Caco-2 (cell line): ENCODE results near the gene LATS2. TPM values are rescaled to one million over a fixed set of nuclear protein-coding genes. Genes with fewer than 3 reads are reported as not detected.
"Not testable (repeated sequence)": the region's sequence is repeated elsewhere in the genome, so short reads cannot be mapped to it uniquely, and the experiment has no call there.

Experiments
- BruUV-seq: library from RNA; stranded (reverse); fragments of 400-500 nt; replicated peaks from 2 replicates; lab custom pipeline; 2021; lab: Mats Ljungman, UMichigan
- CTCF ChIA-PET: fragments of 300-600 bp; sonication (Branson Sonifier 250); formaldehyde crosslinking; loops from one replicate; lab custom pipeline; 2022; ENCODE audit warnings: antibody characterized with exemption; lab: Charles Lee
- POLR2A ChIA-PET: fragments of 300-600 bp; sonication (Branson Sonifier 250); formaldehyde crosslinking; loops from one replicate; lab custom pipeline; 2022; ENCODE audit warnings: antibody characterized with exemption; lab: Charles Lee
- DNase-seq, 2 experiments: peaks; one replicate each; pipeline versions ENCODE4 v3.0.0 to v3.0.0-alpha.2; 2020 to 2022
- H3K27me3 ChIP-seq: replicated peaks from 2 replicates; pipeline ENCODE4 v1.6.0; 2011; ENCODE audit warnings: low read length; ENCODE audit not compliant: control insufficient read depth, insufficient read depth
- H3K36me3 ChIP-seq: 2 replicates; pipeline ENCODE4 v1.5.1; 2011; ENCODE audit warnings: low read length; ENCODE audit not compliant: control insufficient read depth, insufficient read depth
- H3K4me1 ChIP-seq: fragments of 250-450 bp; sonication (Bioruptor Pico); 2 replicates; pipeline ENCODE4 v1.5.1; 2020; ENCODE audit warnings: mild to moderate bottlenecking
- H3K4me3 ChIP-seq: 2 replicates; pipeline ENCODE4 v1.5.1; 2011; ENCODE audit warnings: low read depth, mild to moderate bottlenecking, control low read depth, low read length
- H3K9me3 ChIP-seq: fragments of 250-450 bp; sonication (Bioruptor Pico); 2 replicates; pipeline ENCODE4 v1.5.1; 2020; ENCODE audit warnings: mild to moderate bottlenecking, moderate library complexity
- H3K27ac Mint-ChIP-seq: one replicate; pipeline ENCODE4 v1.8.0; 2022; ENCODE audit warnings: mixed read lengths; ENCODE audit not compliant: unreplicated experiment
- H3K27me3 Mint-ChIP-seq: one replicate; pipeline ENCODE4 v1.8.0; 2022; ENCODE audit warnings: mixed read lengths; ENCODE audit not compliant: insufficient read depth, unreplicated experiment
- H3K36me3 Mint-ChIP-seq: one replicate; pipeline ENCODE4 v1.8.0; 2022; ENCODE audit warnings: mild to moderate bottlenecking, mixed read lengths; ENCODE audit not compliant: insufficient read depth, unreplicated experiment
- H3K4me1 Mint-ChIP-seq: one replicate; pipeline ENCODE4 v1.8.0; 2022; ENCODE audit warnings: low read depth, mixed read lengths; ENCODE audit not compliant: unreplicated experiment
- H3K4me3 Mint-ChIP-seq: one replicate; pipeline ENCODE4 v1.8.0; 2022; ENCODE audit warnings: mild to moderate bottlenecking, moderate library complexity, mixed read lengths; ENCODE audit not compliant: unreplicated experiment
- H3K9me3 Mint-ChIP-seq: one replicate; pipeline ENCODE4 v1.8.0; 2022; ENCODE audit warnings: mixed read lengths; ENCODE audit not compliant: unreplicated experiment
- CTCF ChIP-seq, 2 experiments: fragments of 200-600 bp in 1 of 2; IDR thresholded peaks; 1 replicate in 1 of 2; 2 replicates in 1 of 2; pipeline versions ENCODE4 v1.5.1 to v1.8.0; 2011 to 2022; ENCODE audit warnings: antibody characterized with exemption in 1 of 2, control low read depth in 1 of 2, inconsistent platforms in 1 of 2, low read depth in 1 of 2, low read length in 1 of 2, mild to moderate bottlenecking in 1 of 2, moderate library complexity in 1 of 2; ENCODE audit not compliant: insufficient read depth in 1 of 2, severe bottlenecking in 1 of 2, unreplicated experiment in 1 of 2
- intact Hi-C: fragments of 100-400 bp; cut with micrococcal nuclease; formaldehyde crosslinking; loops from one replicate; pipeline ENCODE4 v1.10.0; 2022; ENCODE audit not compliant: unreplicated experiment
- total RNA-seq: library from RNA; stranded (reverse); gene quantifications from 2 replicates; pipeline ENCODE4 v1.2.3, GENCODE V29; 2022

Gene LATS2
- total RNA-seq, 1 experiment from 2014 or later, result 45.6 TPM

GRCh38 chr13:20955496-20955895 lies 105.9 kb downstream of the LATS2 start:
- Mint-ChIP-seq H3K4me3 (no peak overlapping the region), H3K27ac (no peak overlapping the region), H3K9me3 (peaks cover 8% of the 10 kb centered on the region), H3K4me1 (peaks cover 39% of the 10 kb centered on the region), H3K27me3 (no peaks in the 10 kb centered on the region), H3K36me3 (peaks cover 7% of the 10 kb centered on the region)
- TF ChIP-seq CTCF (IDR thresholded peaks at IDR 0.05; ENCODE audit: insufficient read depth in 1 of 2, low read depth in 1 of 2, low read length in 1 of 2, severe bottlenecking in 1 of 2, unreplicated experiment in 1 of 2), result no peak
- intact Hi-C loops, result no loop called here
- BruUV-seq, result no TSS peak
- no peak for DNase-seq
- no peaks in the 10 kb centered on the region for H3K36me3 ChIP-seq
- H3K4me3 ChIP-seq, result no peak overlapping the region
- peaks cover 35% of the 10 kb centered on the region for H3K4me1 ChIP-seq
- no peaks in the 10 kb centered on the region for H3K9me3 ChIP-seq
- H3K27me3 ChIP-seq, result no peaks in the 10 kb centered on the region
- ChIA-PET POLR2A (no interaction called here), CTCF (interaction anchor here (0.9 kb wide), 1 partner anchor 16 kb away, joined by 3 read pairs; no protein-coding TSS in a partner anchor)

- no peak for TF ChIP-seq CTCF (IDR thresholded peaks at IDR 0.05; ENCODE audit: insufficient read depth in 1 of 2, low read depth in 1 of 2, low read length in 1 of 2, severe bottlenecking in 1 of 2, unreplicated experiment in 1 of 2)
- no peaks in the 10 kb centered on the region for H3K27me3 ChIP-seq
- intact Hi-C loops, result loop anchor here (1.0 to 5.0 kb wide), 2 partner anchors 10 to 59 kb away; no protein-coding TSS in a partner anchor
- Mint-ChIP-seq H3K4me1 (peaks cover 41% of the 10 kb centered on the region), H3K9me3 (peaks cover 19% of the 10 kb centered on the region), H3K27ac (peak overlapping the region; percentile 28), H3K36me3 (peaks cover 14% of the 10 kb centered on the region), H3K4me3 (peak overlapping the region; percentile 61), H3K27me3 (no peaks in the 10 kb centered on the region)
- CTCF ChIA-PET, result interaction anchor here (0.6 kb wide), 1 partner anchor 237 kb away, joined by 6 read pairs; no protein-coding TSS in a partner anchor
- POLR2A ChIA-PET, result interaction anchor here (1.3 kb wide), 1 partner anchor 13 kb away, joined by 5 read pairs; no protein-coding TSS in a partner anchor
- H3K36me3 ChIP-seq, result no peaks in the 10 kb centered on the region
- peaks cover 40% of the 10 kb centered on the region for H3K4me1 ChIP-seq
- BruUV-seq, result no TSS peak
- DNase-seq, result peak; percentile 64 to 68
- H3K9me3 ChIP-seq, result no peaks in the 10 kb centered on the region
- no peak overlapping the region for H3K4me3 ChIP-seq
Measured at GRCh38 chr13:20953245-20953931, 108.0 kb downstream of the LATS2 start.

- POLR2A ChIA-PET, result interaction anchor here (0.9 to 1.3 kb wide), 2 partner anchors 13 to 117 kb away, joined by 3 to 5 read pairs; no protein-coding TSS in a partner anchor
- Histone ChIP-seq H3K36me3 (no peaks in the 10 kb centered on the region), H3K9me3 (no peaks in the 10 kb centered on the region), H3K4me3 (no peak overlapping the region), H3K4me1 (peaks cover 40% of the 10 kb centered on the region), H3K27me3 (no peaks in the 10 kb centered on the region)
- BruUV-seq, result no TSS peak
- H3K4me3 Mint-ChIP-seq, result no peak overlapping the region
- peaks cover 19% of the 10 kb centered on the region for H3K9me3 Mint-ChIP-seq
- TF ChIP-seq CTCF (IDR thresholded peaks at IDR 0.05; ENCODE audit: insufficient read depth in 1 of 2, low read depth in 1 of 2, low read length in 1 of 2, severe bottlenecking in 1 of 2, unreplicated experiment in 1 of 2), result no peak
- DNase-seq, result no peak
- peaks cover 14% of the 10 kb centered on the region for H3K36me3 Mint-ChIP-seq
- H3K27me3 Mint-ChIP-seq, result no peaks in the 10 kb centered on the region
- H3K27ac Mint-ChIP-seq, result peak overlapping the region; percentile 28
- CTCF ChIA-PET, result interaction anchor here (0.6 kb wide), 1 partner anchor 238 kb away, joined by 6 read pairs; no protein-coding TSS in a partner anchor
- peaks cover 41% of the 10 kb centered on the region for H3K4me1 Mint-ChIP-seq
- intact Hi-C loops, result loop anchor here (1.0 to 5.0 kb wide), 2 partner anchors 10 to 59 kb away; no protein-coding TSS in a partner anchor
Measured at GRCh38 chr13:20952838-20953237, 108.5 kb downstream of the LATS2 start.

GRCh38 chr13:20948001-20948400 lies 113.4 kb downstream of the LATS2 start:
- BruUV-seq, DNase-seq, H3K4me3 Mint-ChIP-seq, H3K27ac Mint-ChIP-seq, H3K36me3 ChIP-seq, H3K4me3 ChIP-seq, POLR2A ChIA-PET, H3K27me3 Mint-ChIP-seq, CTCF ChIA-PET, H3K9me3 ChIP-seq, H3K27me3 ChIP-seq: not testable (repeated sequence)
- intact Hi-C loops, result loop anchor here (10.0 kb wide), 1 partner anchor 47 kb away; no protein-coding TSS in a partner anchor
- peaks cover 34% of the 10 kb centered on the region for H3K4me1 ChIP-seq
- Mint-ChIP-seq H3K9me3 (peaks cover 10% of the 10 kb centered on the region), H3K4me1 (peaks cover 34% of the 10 kb centered on the region), H3K36me3 (peaks cover 14% of the 10 kb centered on the region)
